ENCODE results near the gene PLXNA4. TPM values are rescaled to one million over a fixed set of nuclear protein-coding genes. Genes with fewer than 3 reads are reported as not detected.

PLXNA4 gene
- total and polyA plus RNA-seq, 11 donors: 1.8 to 22.1 (median 10.5) TPM

GRCh38 chr7:132367004-132367403, 209.3 kb downstream of the PLXNA4 start:
- intact Hi-C loops (cut with DNase I): no loop called here
- no peaks in the 10 kb centered on the region for H3K9me3 ChIP-seq
- H3K4me3 ChIP-seq: no peak overlapping the region
- ATAC-seq: no peak
- H3K36me3 ChIP-seq: no peaks in the 10 kb centered on the region
- peaks cover 0 to 6% (median 0%) of the 10 kb centered on the region in 12 donors for H3K4me1 ChIP-seq
- TF ChIP-seq POLR2A (IDR thresholded peaks at IDR 0.05): no peak
- no peak for TF ChIP-seq CTCF (IDR thresholded peaks at IDR 0.05)
- no peaks in the 10 kb centered on the region for H3K27me3 ChIP-seq
- no peak overlapping the region for H3K27ac ChIP-seq
- no peak for DNase-seq
- 91 to 100% (median 95%) methylated on average over 1 of the region's 1 CpG for WGBS, 4 donors

GRCh38 chr7:132364226-132364625, 212.0 kb downstream of the PLXNA4 start:
- Histone ChIP-seq H3K9me3 (no peaks in the 10 kb centered on the region), H3K27ac (no peak overlapping the region), H3K4me3 (no peak overlapping the region), H3K4me1 (peaks cover 0 to 6% (median 0%) of the 10 kb centered on the region in 12 donors), H3K36me3 (no peaks in the 10 kb centered on the region), H3K27me3 (no peaks in the 10 kb centered on the region)
- TF ChIP-seq POLR2A (IDR thresholded peaks at IDR 0.05): no peak
- WGBS, 4 donors: 84 to 88% (median 85%) methylated on average over 5 of the region's 5 CpGs
- ATAC-seq (no peak), DNase-seq (no peak)
- intact Hi-C loops (cut with DNase I): no loop called here

GRCh38 chr7:132362059-132362458, 214.2 kb downstream of the PLXNA4 start:
- ATAC-seq: no peak
- TF ChIP-seq CTCF (IDR thresholded peaks at IDR 0.05): no peak
- no peak for TF ChIP-seq POLR2A (IDR thresholded peaks at IDR 0.05)
- Histone ChIP-seq H3K27me3 (no peaks in the 10 kb centered on the region), H3K4me3 (no peak overlapping the region), H3K4me1 (no peaks in the 10 kb centered on the region), H3K27ac (no peak overlapping the region), H3K9me3 (no peaks in the 10 kb centered on the region), H3K36me3 (no peaks in the 10 kb centered on the region)
- WGBS, 4 donors: 93 to 100% (median 96%) methylated on average over 2 of the region's 2 CpGs
- intact Hi-C loops (cut with DNase I): no loop called here
- no peak for DNase-seq

- no peaks in the 10 kb centered on the region for H3K4me1 ChIP-seq
- no peak for TF ChIP-seq POLR2A (IDR thresholded peaks at IDR 0.05)
- TF ChIP-seq CTCF (IDR thresholded peaks at IDR 0.05): no peak
- intact Hi-C loops (cut with DNase I): no loop called here
- H3K27me3 ChIP-seq: no peaks in the 10 kb centered on the region
- DNase-seq (no peak), ATAC-seq (no peak)
- no peak overlapping the region for H3K4me3 ChIP-seq
- no peaks in the 10 kb centered on the region for H3K9me3 ChIP-seq
- no peaks in the 10 kb centered on the region for H3K36me3 ChIP-seq
- H3K27ac ChIP-seq: no peak overlapping the region
- WGBS, 4 donors: 71 to 84% (median 78%) methylated on average over 5 of the region's 5 CpGs
Measured at GRCh38 chr7:132361146-132361545, 215.1 kb downstream of the PLXNA4 start.

- TF ChIP-seq POLR2A (IDR thresholded peaks at IDR 0.05): no peak
- TF ChIP-seq CTCF (IDR thresholded peaks at IDR 0.05): no peak
- 83 to 86% (median 84%) methylated on average over 3 of the region's 3 CpGs for WGBS, 4 donors
- ATAC-seq: no peak
Measured at GRCh38 chr7:132359743-132360142, 216.5 kb downstream of the PLXNA4 start.

More at GRCh38 chr7:132359743-132360142, 216.5 kb downstream of the PLXNA4 start:
- Histone ChIP-seq H3K36me3 (no peaks in the 10 kb centered on the region), H3K4me3 (no peak overlapping the region), H3K27ac (no peak overlapping the region), H3K4me1 (no peaks in the 10 kb centered on the region), H3K27me3 (no peaks in the 10 kb centered on the region), H3K9me3 (no peaks in the 10 kb centered on the region)
- no peak for DNase-seq
- intact Hi-C loops (cut with DNase I): no loop called here
